Prostate gland (tissue), 2 donors: ENCODE measurements around the gene HESX1. TPM values are rescaled to one million over a fixed set of nuclear protein-coding genes. Genes with fewer than 3 reads are reported as not detected.

Experiments
- DNase-seq: peaks from one replicate; pipeline ENCODE4 v3.0.0-alpha.2; 2019; ENCODE audit warnings: low spot score
- H3K27ac ChIP-seq, 2 donors: fragments of 200-600 bp; sonication (generic); 2 replicates each; pipeline ENCODE4 v1.5.1; 2017 to 2019
- H3K27me3 ChIP-seq: fragments of 200-600 bp; sonication (generic); replicated peaks from 2 replicates; pipeline ENCODE4 v1.5.1; 2019; ENCODE audit not compliant: insufficient read depth
- H3K36me3 ChIP-seq, 2 donors: fragments of 200-600 bp; sonication (generic); 1 replicate in 1 of 2; 2 replicates in 1 of 2; pipeline versions ENCODE4 v1.5.1 to v1.8.1; 2017 to 2019
- H3K4me1 ChIP-seq: fragments of 200-600 bp; sonication (generic); replicated peaks from 2 replicates; pipeline ENCODE4 v1.5.1; 2019
- H3K4me3 ChIP-seq, 2 donors: fragments of 200-600 bp; sonication (generic); 2 replicates each; pipeline ENCODE4 v1.5.1; 2017 to 2019
- H3K9me3 ChIP-seq: fragments of 200-600 bp; sonication (generic); 2 replicates; pipeline ENCODE4 v1.5.1; 2017
- CTCF ChIP-seq, 4 experiments: fragments of 200-600 bp in 2 of 4; fragments of 450-650 bp in 2 of 4; sonication (generic) in 2 of 4; IDR thresholded peaks; 1 replicate in 3 of 4; 2 replicates in 1 of 4; pipeline ENCODE4 v1.5.1; 2016 to 2019; ENCODE audit warnings: antibody characterized with exemption in 4 of 4, mild to moderate bottlenecking in 2 of 4, moderate library complexity in 2 of 4
- POLR2A ChIP-seq: fragments of 450-650 bp; IDR thresholded peaks from one replicate; pipeline ENCODE4 v1.6.1; 2016; ENCODE audit warnings: antibody characterized with exemption, mild to moderate bottlenecking
- POLR2AphosphoS5 ChIP-seq: sonication (generic); formaldehyde crosslinking; IDR thresholded peaks from one replicate; pipeline ENCODE4 v1.6.1; 2017; ENCODE audit warnings: antibody characterized with exemption
- WGBS: methylation state at CpG from one replicate; pipeline ENCODE4 v1.1.5; 2018; 5-methylcytosine and 5-hydroxymethylcytosine counted together
- intact Hi-C: fragments of 100-400 bp; cut with DNase I; formaldehyde crosslinking; loops from one replicate; pipeline ENCODE4 v1.14.2; 2022
- total RNA-seq, 2 donors: library from RNA; depleted of rRNA; stranded (reverse); fragments of >200 nt; gene quantifications; one replicate each; pipeline ENCODE4 v1.1.0, GENCODE V29; 2016

The HESX1 gene
- total RNA-seq = 1 to 10 TPM in 1 of 2 donors, under 1 TPM in 1; 0.23 to 3.6 TPM

- TF ChIP-seq POLR2AphosphoS5 (no peak), POLR2A (no peak), CTCF (IDR thresholded peaks at IDR 0.05) (no peak)
- intact Hi-C loops = no loop called here
- no peak for DNase-seq
- Histone ChIP-seq H3K36me3 (no peaks in the 10 kb centered on the region), H3K4me3 (no peak within 1 kb of the TSS), H3K27me3 (no peaks in the 10 kb centered on the region), H3K4me1 (no peaks in the 10 kb centered on the region), H3K9me3 (no peaks in the 10 kb centered on the region), H3K27ac (no peak within 1 kb of the TSS)
- WGBS = 56% methylated on average over 4 of the region's 4 CpGs
Measured at GRCh38 chr3:57199895-57200297, at the start of gene HESX1. Gene HESX1 (minus strand): TSS chr3:57199978. CDS start chr3:57199918, 60 bp downstream.

GRCh38 chr3:57244946-57245345, 45.2 kb upstream of the HESX1 start:
- H3K36me3 ChIP-seq = no peaks in the 10 kb centered on the region
- 71% methylated on average over 2 of the region's 2 CpGs for WGBS
- no peak overlapping the region for H3K27ac ChIP-seq
- H3K9me3 ChIP-seq = no peaks in the 10 kb centered on the region
- TF ChIP-seq POLR2AphosphoS5 (no peak), CTCF (IDR thresholded peaks at IDR 0.05) (no peak), POLR2A (no peak)
- no peaks in the 10 kb centered on the region for H3K4me1 ChIP-seq
- DNase-seq = no peak
- H3K4me3 ChIP-seq = no peak overlapping the region
- intact Hi-C loops = no loop called here
- H3K27me3 ChIP-seq = no peaks in the 10 kb centered on the region

- no peak for DNase-seq
- no peak overlapping the region for H3K27ac ChIP-seq
- intact Hi-C loops = no loop called here
- H3K4me1 ChIP-seq = no peaks in the 10 kb centered on the region
- 92% methylated on average over 13 of the region's 13 CpGs for WGBS
- H3K27me3 ChIP-seq = no peaks in the 10 kb centered on the region
- no peak overlapping the region for H3K4me3 ChIP-seq
- TF ChIP-seq POLR2AphosphoS5 = no peak
- no peak for TF ChIP-seq CTCF (IDR thresholded peaks at IDR 0.05)
- no peak for TF ChIP-seq POLR2A
- H3K9me3 ChIP-seq = no peaks in the 10 kb centered on the region
- H3K36me3 ChIP-seq = no peaks in the 10 kb centered on the region
Measured at GRCh38 chr3:57234613-57235575, 35.1 kb upstream of the HESX1 start.

- Histone ChIP-seq H3K27me3 (no peaks in the 10 kb centered on the region), H3K4me1 (peaks cover 3% of the 10 kb centered on the region), H3K4me3 (no peak overlapping the region), H3K27ac (no peak overlapping the region), H3K9me3 (no peaks in the 10 kb centered on the region), H3K36me3 (no peaks in the 10 kb centered on the region)
- DNase-seq = no peak
- 90% methylated on average over 2 of the region's 2 CpGs for WGBS
- TF ChIP-seq POLR2AphosphoS5 = no peak
- TF ChIP-seq POLR2A = no peak
- intact Hi-C loops = no loop called here
Measured at GRCh38 chr3:57233799-57234198, 34.0 kb upstream of the HESX1 start.

- no peak for TF ChIP-seq CTCF (IDR thresholded peaks at IDR 0.05)
- no peak for TF ChIP-seq POLR2A
- no peak for TF ChIP-seq POLR2AphosphoS5
- Histone ChIP-seq H3K4me3 (no peak overlapping the region), H3K27ac (no peak overlapping the region), H3K9me3 (no peaks in the 10 kb centered on the region), H3K27me3 (no peaks in the 10 kb centered on the region), H3K4me1 (peaks cover 3% of the 10 kb centered on the region), H3K36me3 (no peaks in the 10 kb centered on the region)
- 73% methylated on average over 2 of the region's 2 CpGs for WGBS
- no peak for DNase-seq
- intact Hi-C loops = no loop called here
Measured at GRCh38 chr3:57230006-57230405, 30.2 kb upstream of the HESX1 start.
